IPS-15b (cell line): ENCODE results near the gene CDK5RAP2.
"Not testable (repeated sequence)": the region's sequence is repeated elsewhere in the genome, so short reads cannot be mapped to it uniquely, and the experiment has no call there.

Experiments
- H3K27me3 ChIP-seq: one replicate; pipeline ENCODE4 v1.6.1; 2013; ENCODE audit warnings: low read length; ENCODE audit not compliant: control insufficient read depth, insufficient read depth
- H3K36me3 ChIP-seq: one replicate; pipeline ENCODE4 v1.6.1; 2013; ENCODE audit warnings: low read length; ENCODE audit not compliant: control insufficient read depth, insufficient read depth
- H3K4me1 ChIP-seq: one replicate; pipeline ENCODE4 v1.6.1; 2013; ENCODE audit warnings: mild to moderate bottlenecking, low read length; ENCODE audit not compliant: control insufficient read depth, insufficient read depth
- H3K4me3 ChIP-seq: one replicate; pipeline ENCODE4 v1.5.1; 2013; ENCODE audit warnings: low read depth, low read length
- H3K9ac ChIP-seq: one replicate; pipeline ENCODE4 v1.6.1; 2013; ENCODE audit warnings: low read depth, mild to moderate bottlenecking, low read length
- H3K9me3 ChIP-seq: one replicate; pipeline ENCODE4 v1.6.1; 2013; ENCODE audit warnings: mild to moderate bottlenecking, low read length; ENCODE audit not compliant: control insufficient read depth, insufficient read depth

The CDK5RAP2 gene

DNA sequence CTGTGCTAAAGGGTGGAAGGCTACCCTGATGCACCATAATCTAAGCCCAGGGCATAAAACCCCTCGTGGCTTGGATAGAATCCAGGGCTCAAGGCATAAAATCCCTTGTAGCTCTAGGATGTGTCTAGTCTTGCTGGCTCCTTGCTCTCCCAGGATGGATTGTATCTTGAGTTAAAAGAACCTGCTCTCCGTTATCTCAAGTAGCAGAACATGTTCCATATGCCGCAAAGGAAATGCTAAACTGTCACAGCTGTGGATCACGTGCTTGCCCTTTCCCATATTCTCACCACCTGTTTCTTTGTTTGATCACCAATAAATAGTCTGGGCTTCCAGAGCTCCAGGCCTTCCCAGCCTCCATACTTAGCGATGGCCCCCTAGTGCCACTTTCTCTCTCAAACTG is 82.1 kb downstream of the CDK5RAP2 start:
- not testable (repeated sequence) for H3K27me3 ChIP-seq, H3K9ac ChIP-seq, H3K4me3 ChIP-seq, H3K36me3 ChIP-seq, H3K9me3 ChIP-seq, H3K4me1 ChIP-seq

DNA sequence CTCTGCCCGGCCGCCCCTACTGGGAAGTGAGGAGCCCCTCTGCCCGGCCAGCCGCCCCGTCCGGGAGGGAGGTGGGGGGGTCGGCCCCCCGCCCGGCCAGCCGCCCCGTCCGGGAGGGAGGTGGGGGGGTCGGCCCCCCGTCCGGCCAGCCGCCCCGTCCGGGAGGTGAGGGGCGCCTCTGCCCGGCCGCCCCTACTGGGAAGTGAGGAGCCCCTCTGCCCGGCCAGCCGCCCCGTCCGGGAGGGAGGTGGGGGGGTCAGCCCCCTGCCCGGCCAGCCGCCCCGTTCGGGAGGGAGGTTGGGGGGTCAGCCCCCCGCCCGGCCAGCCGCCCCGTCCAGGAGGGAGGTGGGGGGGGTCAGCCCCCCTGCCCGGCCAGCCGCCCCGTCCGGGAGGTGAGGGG is 83.5 kb downstream of the CDK5RAP2 start:
- H3K36me3 ChIP-seq: not testable (repeated sequence)

DNA sequence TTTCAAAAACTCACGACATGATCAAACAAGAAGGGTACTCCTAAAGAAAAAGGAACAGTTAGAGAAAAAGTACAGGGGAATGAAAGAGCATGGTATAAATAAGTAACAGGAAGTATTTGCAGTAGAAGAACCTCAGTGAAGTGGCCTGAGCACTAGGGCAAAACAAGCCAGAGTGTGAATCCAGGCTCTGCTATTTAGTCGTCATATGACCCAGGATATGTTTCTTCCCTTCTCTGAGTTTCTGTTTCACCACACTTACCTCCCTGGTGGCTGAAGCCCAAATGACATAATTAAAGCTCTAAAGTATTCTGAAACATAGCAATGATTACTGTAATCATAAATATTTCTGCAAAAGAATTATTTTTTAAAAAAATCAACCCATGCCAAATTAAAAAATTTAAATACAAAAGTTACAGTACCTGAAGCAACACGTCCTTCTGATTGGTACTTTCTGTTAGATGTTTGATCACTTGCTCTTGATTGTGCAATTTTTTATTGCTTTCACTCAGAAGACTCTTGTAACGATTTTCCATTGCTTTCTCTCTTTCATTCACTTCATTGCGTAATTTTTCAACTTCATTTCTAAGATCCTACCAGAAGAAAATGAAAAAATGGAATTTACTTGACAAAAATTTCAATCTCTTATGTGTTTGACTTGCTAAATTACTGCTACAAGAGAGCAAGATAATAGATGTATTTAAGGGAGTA is 88.9 kb downstream of the CDK5RAP2 start:
- Histone ChIP-seq H3K36me3 (no peaks in the 10 kb centered on the region), H3K4me3 (no peak overlapping the region)

More for the DNA sequence above, 83.5 kb downstream of the CDK5RAP2 start:
- H3K27me3 ChIP-seq, H3K4me3 ChIP-seq, H3K9ac ChIP-seq, H3K9me3 ChIP-seq, H3K4me1 ChIP-seq: not testable (repeated sequence)

DNA sequence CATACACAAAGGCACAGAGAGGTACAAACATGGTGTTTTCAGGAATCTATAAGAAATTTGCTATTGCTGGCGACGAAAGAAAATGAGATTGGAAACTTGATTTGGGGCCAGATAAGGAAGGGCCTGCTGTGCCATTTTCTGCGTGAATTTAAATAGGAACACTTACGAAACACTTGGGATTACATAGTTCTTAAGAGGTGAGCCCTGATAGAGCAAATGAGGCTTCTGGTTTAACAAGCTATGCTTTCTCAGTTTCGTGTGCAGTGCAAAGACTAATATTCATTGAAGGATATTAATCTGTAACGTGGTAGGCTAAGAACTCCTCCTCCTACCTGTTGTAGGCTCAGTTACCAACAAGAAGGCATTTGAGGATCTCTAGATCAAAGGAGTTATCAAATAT is 93.1 kb downstream of the CDK5RAP2 start:
- Histone ChIP-seq H3K36me3 (no peaks in the 10 kb centered on the region), H3K27me3 (no peaks in the 10 kb centered on the region), H3K4me3 (no peak overlapping the region), H3K9me3 (no peaks in the 10 kb centered on the region), H3K4me1 (peaks cover 25% of the 10 kb centered on the region), H3K9ac (no peak overlapping the region)

More for the DNA sequence above, 88.9 kb downstream of the CDK5RAP2 start:
- Histone ChIP-seq H3K9ac (no peak overlapping the region), H3K27me3 (no peaks in the 10 kb centered on the region), H3K9me3 (no peaks in the 10 kb centered on the region), H3K4me1 (peaks cover 10% of the 10 kb centered on the region)

DNA sequence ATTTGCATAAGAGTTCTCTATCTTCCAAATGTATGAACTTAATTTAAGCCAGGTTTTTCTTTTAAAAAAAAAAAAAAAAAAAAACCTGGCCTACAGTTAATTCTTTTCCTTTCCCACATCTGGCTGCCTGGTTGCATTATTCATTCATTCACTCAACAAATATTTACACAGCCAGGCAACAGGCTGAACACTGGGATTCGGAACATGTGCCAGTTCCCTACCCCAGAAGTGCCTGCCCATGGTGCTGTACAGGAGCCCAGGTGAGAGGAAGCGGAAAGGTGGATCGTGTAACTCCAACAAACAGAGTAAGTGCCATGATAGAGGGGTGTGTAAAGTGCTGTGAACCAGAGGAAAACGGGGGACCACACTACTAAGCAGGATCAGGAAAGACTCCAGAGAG is 93.6 kb downstream of the CDK5RAP2 start:
- Histone ChIP-seq H3K9ac (no peak overlapping the region), H3K9me3 (no peaks in the 10 kb centered on the region), H3K4me1 (peaks cover 25% of the 10 kb centered on the region), H3K4me3 (no peak overlapping the region), H3K27me3 (no peaks in the 10 kb centered on the region), H3K36me3 (no peaks in the 10 kb centered on the region)

DNA sequence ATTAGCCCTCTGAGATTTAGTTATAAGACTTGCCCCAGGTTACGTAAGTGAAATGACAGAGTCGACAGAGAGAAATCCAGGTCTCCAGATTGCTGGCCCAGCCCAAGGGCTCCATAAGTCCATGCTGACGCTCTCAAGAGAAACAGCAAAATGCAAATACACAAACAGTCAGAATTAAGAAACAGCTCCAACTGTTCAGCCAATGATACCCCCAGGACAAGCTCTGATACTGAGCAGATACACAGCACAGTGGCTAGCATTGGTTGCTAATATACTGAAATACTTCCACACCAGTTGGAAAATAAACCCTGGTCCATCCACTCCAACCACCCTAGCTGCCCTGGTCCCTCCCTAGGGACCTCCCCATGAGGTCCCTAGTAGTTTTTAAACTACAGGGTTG is 94.2 kb downstream of the CDK5RAP2 start:
- Histone ChIP-seq H3K9me3 (no peaks in the 10 kb centered on the region), H3K27me3 (no peaks in the 10 kb centered on the region), H3K9ac (no peak overlapping the region), H3K36me3 (no peaks in the 10 kb centered on the region), H3K4me3 (no peak overlapping the region), H3K4me1 (peaks cover 20% of the 10 kb centered on the region)

DNA sequence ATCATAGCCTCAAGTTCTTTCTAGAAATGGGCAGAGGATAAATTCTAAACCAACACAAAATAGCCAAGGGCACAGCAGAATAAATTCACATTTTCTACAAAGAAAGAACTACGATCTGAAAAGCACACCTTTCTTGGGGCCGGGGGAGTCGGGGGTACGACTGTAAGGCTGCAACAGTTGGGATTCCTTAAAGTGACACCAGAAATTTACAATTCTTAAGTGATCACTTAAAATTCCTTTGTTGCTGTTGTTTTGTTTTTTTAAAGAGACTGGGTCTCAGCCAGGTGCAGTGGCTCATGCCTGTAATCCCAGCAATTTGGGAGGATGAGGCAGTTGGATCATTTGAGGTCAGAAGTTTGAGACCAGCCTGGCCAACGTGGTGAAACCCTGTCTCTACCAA is 95.8 kb downstream of the CDK5RAP2 start:
- no peak overlapping the region for H3K9ac ChIP-seq
- no peaks in the 10 kb centered on the region for H3K9me3 ChIP-seq
- no peaks in the 10 kb centered on the region for H3K36me3 ChIP-seq

DNA sequence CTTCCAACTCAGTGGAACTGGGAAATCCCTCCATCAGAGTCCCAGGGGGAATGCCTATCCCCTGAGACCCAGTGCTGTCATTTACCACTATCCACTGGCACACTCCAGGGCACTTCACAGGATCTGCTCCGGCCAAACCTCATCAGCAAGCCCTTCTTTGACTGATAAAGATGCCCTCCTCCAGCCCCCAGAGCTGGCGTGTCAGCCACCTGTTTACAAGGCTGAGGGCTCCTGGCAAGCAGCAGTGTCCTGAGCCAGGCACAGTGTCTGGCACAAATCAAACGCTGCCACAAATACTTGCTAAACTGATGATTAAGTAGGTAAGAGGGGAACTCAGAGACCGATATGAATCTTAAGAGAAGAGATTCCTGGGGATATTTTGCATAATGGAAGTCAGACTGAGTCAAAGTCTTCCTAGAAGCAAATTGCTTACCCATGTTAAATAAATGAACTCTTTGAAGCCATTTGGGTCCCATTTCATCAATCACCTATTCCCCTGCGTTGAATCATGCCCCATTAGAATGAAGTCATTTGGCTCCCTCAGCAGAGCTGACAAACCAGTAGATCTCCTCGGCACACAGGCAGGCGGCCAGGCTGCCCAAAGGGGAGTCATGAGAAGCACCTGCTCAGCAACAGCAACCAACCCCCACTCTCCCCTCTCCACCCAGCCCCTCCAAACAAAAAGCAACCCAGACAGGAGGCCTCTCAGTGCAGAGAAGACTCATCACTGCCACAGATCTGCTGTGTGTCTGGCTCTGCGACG is 97.4 kb downstream of the CDK5RAP2 start:
- Histone ChIP-seq H3K4me3 (no peak overlapping the region), H3K9ac (no peak overlapping the region), H3K9me3 (no peaks in the 10 kb centered on the region), H3K36me3 (no peaks in the 10 kb centered on the region), H3K4me1 (peaks cover 15% of the 10 kb centered on the region), H3K27me3 (no peaks in the 10 kb centered on the region)

More for the DNA sequence above, 95.8 kb downstream of the CDK5RAP2 start:
- no peaks in the 10 kb centered on the region for H3K27me3 ChIP-seq
- H3K4me3 ChIP-seq: no peak overlapping the region
- H3K4me1 ChIP-seq: peaks cover 15% of the 10 kb centered on the region

DNA sequence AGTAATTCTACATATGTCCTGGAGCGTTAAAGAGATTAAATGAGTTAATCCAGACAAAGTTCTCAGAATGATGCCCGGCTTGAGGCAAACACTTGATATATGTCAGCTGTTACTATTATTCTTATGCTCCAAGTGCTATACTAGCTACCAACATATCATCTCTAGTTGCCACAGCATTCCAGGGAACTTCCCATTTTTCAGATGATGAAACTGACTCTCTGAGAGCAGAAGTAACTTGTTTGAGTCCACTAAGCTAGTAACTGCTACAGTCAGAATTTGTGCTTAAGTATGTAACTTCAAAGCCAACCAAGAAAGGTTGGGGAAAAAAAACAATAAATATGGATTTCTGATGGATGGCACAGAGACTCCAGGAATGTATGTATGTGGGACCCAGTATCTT is 98.1 kb downstream of the CDK5RAP2 start:
- no peaks in the 10 kb centered on the region for H3K27me3 ChIP-seq
- H3K4me1 ChIP-seq: peaks cover 15% of the 10 kb centered on the region
- H3K36me3 ChIP-seq: no peaks in the 10 kb centered on the region
- no peak overlapping the region for H3K9ac ChIP-seq
- H3K9me3 ChIP-seq: no peaks in the 10 kb centered on the region
- no peak overlapping the region for H3K4me3 ChIP-seq

DNA sequence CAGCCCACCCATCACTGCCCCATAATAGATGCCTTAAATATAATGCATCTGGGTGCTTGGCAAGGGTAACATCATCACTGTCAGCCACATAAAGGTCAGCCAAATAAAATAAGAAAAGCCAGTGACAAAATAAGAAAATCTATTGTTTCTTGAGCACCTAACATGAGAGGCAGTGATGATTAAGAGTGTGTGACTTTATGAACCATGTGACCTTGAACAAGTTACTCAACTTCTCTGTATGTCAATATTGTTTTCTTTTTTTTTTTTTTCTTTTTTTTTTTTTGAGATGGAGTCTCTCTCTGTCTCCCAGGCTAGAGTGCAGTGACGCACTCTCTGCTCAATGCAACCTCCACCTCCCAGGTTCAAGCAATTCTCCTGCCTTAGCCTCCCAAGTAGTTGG is 98.7 kb downstream of the CDK5RAP2 start:
- H3K27me3 ChIP-seq: no peaks in the 10 kb centered on the region
- no peaks in the 10 kb centered on the region for H3K36me3 ChIP-seq
- H3K9ac ChIP-seq: no peak overlapping the region
- no peaks in the 10 kb centered on the region for H3K9me3 ChIP-seq
- no peak overlapping the region for H3K4me3 ChIP-seq
- H3K4me1 ChIP-seq: peaks cover 15% of the 10 kb centered on the region

DNA sequence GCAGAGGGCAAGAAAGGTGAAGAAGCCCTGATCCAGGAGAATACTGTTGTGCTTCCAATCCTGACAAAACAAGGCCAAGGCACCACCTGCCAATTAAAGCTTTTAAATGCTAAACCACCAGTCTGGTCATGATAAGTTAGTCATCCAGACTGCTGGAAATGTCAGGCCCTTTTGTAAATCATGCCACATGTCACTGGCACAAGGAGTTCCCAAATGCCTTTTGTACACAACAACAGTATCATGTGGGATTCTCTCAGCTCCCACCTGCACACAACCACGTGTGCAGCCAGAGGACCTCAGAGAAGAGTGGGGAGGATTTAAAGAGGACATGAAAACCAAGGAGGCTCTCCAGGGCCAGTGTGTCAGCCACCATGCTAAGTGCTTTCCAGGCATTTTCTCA is 99.3 kb downstream of the CDK5RAP2 start:
- H3K4me3 ChIP-seq: no peak overlapping the region
- H3K9ac ChIP-seq: no peak overlapping the region
- no peaks in the 10 kb centered on the region for H3K27me3 ChIP-seq
- no peaks in the 10 kb centered on the region for H3K9me3 ChIP-seq
- H3K36me3 ChIP-seq: no peaks in the 10 kb centered on the region
- peaks cover 15% of the 10 kb centered on the region for H3K4me1 ChIP-seq

DNA sequence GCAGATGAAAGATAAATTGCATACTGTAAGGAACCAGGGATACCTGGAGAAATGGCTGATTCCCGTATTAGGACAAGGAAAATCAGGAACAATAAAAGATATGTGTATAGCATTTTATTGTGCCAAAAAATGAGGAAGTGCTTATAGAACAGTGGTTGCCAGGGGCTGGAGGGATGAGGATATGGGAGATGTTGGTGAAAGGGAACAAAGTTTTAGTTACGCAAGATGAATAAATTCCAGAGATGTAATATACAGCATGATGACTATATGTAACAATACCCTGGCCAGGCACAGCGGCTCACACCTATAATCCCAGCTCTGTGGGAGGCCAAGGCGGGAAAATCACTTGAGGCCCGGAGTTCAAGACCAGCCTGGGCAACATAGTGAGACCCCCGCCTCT is 101.8 kb downstream of the CDK5RAP2 start:
- no peak overlapping the region for H3K9ac ChIP-seq
- H3K9me3 ChIP-seq: no peaks in the 10 kb centered on the region
- H3K4me3 ChIP-seq: no peak overlapping the region
- no peaks in the 10 kb centered on the region for H3K27me3 ChIP-seq
- H3K4me1 ChIP-seq: peaks cover 6% of the 10 kb centered on the region
- no peaks in the 10 kb centered on the region for H3K36me3 ChIP-seq
